Measurements from ENCODE around the gene ZKSCAN7. TPM values are rescaled to one million over a fixed set of nuclear protein-coding genes. Genes with fewer than 3 reads are reported as not detected.

The ZKSCAN7 gene
- total and polyA plus RNA-seq, 2 of the 8 experiments (the other 6 are each of a cell fraction or from before 2014, with no cell fraction given): 5.5 to 8.5 TPM

- Histone ChIP-seq H2BK120ac (replicated peaks; ENCODE audit: low read depth, low read length) (no peak overlapping the region), H3K27ac (ENCODE audit: low read depth, low read length) (no peak overlapping the region)
- no peak for FAIRE-seq
Measured at GRCh38 chr3:44513513-44513912, 41.5 kb upstream of the ZKSCAN7 start.

More at GRCh38 chr3:44513513-44513912, 41.5 kb upstream of the ZKSCAN7 start:
- Histone ChIP-seq H3K79me2 (ENCODE audit: control insufficient read depth in 1 of 2, insufficient read depth in 2 of 2, low read length in 2 of 2) (peaks cover 4 to 16% of the 10 kb centered on the region in 2 experiments), H4K20me1 (replicated peaks in 1 of 2; ENCODE audit: control insufficient read depth in 1 of 2, insufficient read depth in 2 of 2, low read length in 2 of 2) (peaks cover 0 to 4% of the 10 kb centered on the region in 2 experiments), H2BK15ac (ENCODE audit: low read length) (0 out of 2 replicates have a peak overlapping the region, but pooled peaks have one; percentile 19), H3K56ac (replicated peaks; ENCODE audit: insufficient read length, low read depth, low read length) (no peak overlapping the region), H3K4me3 (ENCODE audit: extremely low read depth in 1 of 4, insufficient read depth in 2 of 4, low read depth in 3 of 4, low read length in 4 of 4) (0 out of 8 replicates have a peak overlapping the region, but pooled peaks of 1 of the 4 experiments have one; percentile 9), H3K4ac (replicated peaks; ENCODE audit: insufficient read length, low read depth, low read length) (no peak overlapping the region), H2BK20ac (ENCODE audit: low read length) (no peak overlapping the region), H2BK5ac (ENCODE audit: low read depth, low read length) (no peak overlapping the region; the same call in 1 of the 2 replicates), H3K79me1 (ENCODE audit: low read depth, low read length) (peaks cover 5% of the 10 kb centered on the region; the same call in 1 of the 2 replicates), H3K36me3 (ENCODE audit: control insufficient read depth in 2 of 4, insufficient read depth in 4 of 4, low read length in 3 of 4) (no peaks in the 10 kb centered on the region), H3K18ac (ENCODE audit: extremely low read depth, low read length) (no peak overlapping the region), H3K27me3 (replicated peaks in 1 of 4; ENCODE audit: control insufficient read depth in 3 of 4, extremely low read depth in 1 of 4, insufficient read depth in 3 of 4, low read length in 3 of 4) (no peaks in the 10 kb centered on the region), H3K23ac (ENCODE audit: insufficient read length) (no peak overlapping the region), H3K4me2 (ENCODE audit: insufficient read depth in 1 of 2, low read depth in 2 of 2, low read length in 2 of 2) (peak overlapping the region in 1 of 2 experiments; percentile 24; a peak in 2 of 4 replicates), H2AK5ac (ENCODE audit: low read depth, low read length) (0 out of 2 replicates have a peak overlapping the region, but pooled peaks have one; percentile 5), H4K91ac (replicated peaks; ENCODE audit: insufficient read length, low read length) (no peak overlapping the region), H3K14ac (ENCODE audit: insufficient read length) (no peak overlapping the region), H3K9me3 (ENCODE audit: insufficient read depth in 2 of 2, low read depth in 1 of 2, low read length in 1 of 2) (no peaks in the 10 kb centered on the region), H4K5ac (ENCODE audit: insufficient read length, low read depth, low read length) (no peak overlapping the region), H3K4me1 (replicated peaks in 1 of 4; ENCODE audit: control insufficient read depth in 3 of 4, insufficient read depth in 4 of 4, low read length in 3 of 4) (peaks cover 0 to 5% (median 3%) of the 10 kb centered on the region in 4 experiments; a peak in 4 of 7 replicates), H4K8ac (ENCODE audit: extremely low read depth, insufficient read depth, low read length) (no peak overlapping the region), H2BK12ac (ENCODE audit: low read depth, low read length) (no peak overlapping the region), H3K23me2 (ENCODE audit: low read depth, low read length) (no peaks in the 10 kb centered on the region; the same call in none of the 2 replicates), H3K9ac (replicated peaks in 1 of 4; ENCODE audit: extremely low read depth in 1 of 4, low read depth in 3 of 4, low read length in 3 of 4) (no peak overlapping the region), H2AFZ (ENCODE audit: low read length) (peak overlapping the region; percentile 39; the same call in 1 of the 2 replicates)
- peak in 1 of 2 experiments; percentile 49 for DNase-seq (ENCODE audit: low read depth in 1 of 2, low spot score in 2 of 2)
- ChIA-PET CTCF (ENCODE audit: partially characterized antibody) (no interaction called here), POLR2A (ENCODE audit: partially characterized antibody) (interaction anchor here (0.8 to 1.1 kb wide), 5 partner anchors 10 to 248 kb away, joined by 3 read pairs; partner anchors contain the start of genes KIAA1143, KIF15 and ZKSCAN7)
- 50% methylated on average over 3 of the region's 3 CpGs; no CpG with 5 or more reads in 1 of the 2 experiments for WGBS, 2 experiments (ENCODE audit: extremely low coverage in 1 of 2, insufficient coverage in 1 of 2, insufficient read length in 1 of 2, insufficient replicate concordance in 2 of 2, low coverage in 1 of 2, low lambda C conversion rate in 2 of 2, missing lambda C conversion rate in 1 of 2)
- TF ChIP-seq SP1 (IDR thresholded peaks at IDR 0.05; ENCODE audit: low read depth, low read length) (peak; percentile 33; the same call in 1 of the 2 replicates), KDM4A (IDR thresholded peaks at IDR 0.05; ENCODE audit: low read depth, low read length, severe bottlenecking) (no peak), ASH2L (IDR thresholded peaks at IDR 0.05; ENCODE audit: low read length) (peak; percentile 40)
